HG02938 (cell line): ENCODE data around the gene VPS51.

ENCODE experiments used
- ATAC-seq: cut with Tn5 transposase; IDR thresholded peaks from one replicate; pipeline ENCODE4 v1.9.1; 2021; ENCODE audit warnings: mild to moderate bottlenecking, moderate library complexity; ENCODE audit not compliant: unreplicated experiment

The VPS51 gene

GRCh38 chr11:65104628-65105027 lies 8.6 kb downstream of the VPS51 start:
- no peak for ATAC-seq

DNA sequence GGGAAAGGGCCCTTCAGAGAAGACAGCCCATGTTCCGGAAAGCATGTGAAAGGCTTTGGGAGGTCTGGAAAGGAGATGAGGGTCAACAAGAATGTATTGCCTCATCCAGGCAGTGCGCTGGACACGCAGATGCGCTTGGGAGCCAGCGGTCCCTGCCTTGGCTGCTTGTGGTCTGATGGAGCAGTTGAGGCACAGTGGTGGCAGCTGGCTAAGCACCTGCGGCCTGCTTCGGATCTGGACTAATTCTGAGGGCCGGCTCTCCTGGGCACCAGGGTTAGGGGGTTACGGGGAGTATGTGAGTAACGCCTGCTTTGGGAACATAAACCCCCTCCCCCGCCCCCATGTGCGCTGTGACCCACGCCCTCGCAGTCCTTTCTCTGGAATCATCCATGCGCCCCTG lies 11.1 kb downstream of the VPS51 start:
- no peak for ATAC-seq

DNA sequence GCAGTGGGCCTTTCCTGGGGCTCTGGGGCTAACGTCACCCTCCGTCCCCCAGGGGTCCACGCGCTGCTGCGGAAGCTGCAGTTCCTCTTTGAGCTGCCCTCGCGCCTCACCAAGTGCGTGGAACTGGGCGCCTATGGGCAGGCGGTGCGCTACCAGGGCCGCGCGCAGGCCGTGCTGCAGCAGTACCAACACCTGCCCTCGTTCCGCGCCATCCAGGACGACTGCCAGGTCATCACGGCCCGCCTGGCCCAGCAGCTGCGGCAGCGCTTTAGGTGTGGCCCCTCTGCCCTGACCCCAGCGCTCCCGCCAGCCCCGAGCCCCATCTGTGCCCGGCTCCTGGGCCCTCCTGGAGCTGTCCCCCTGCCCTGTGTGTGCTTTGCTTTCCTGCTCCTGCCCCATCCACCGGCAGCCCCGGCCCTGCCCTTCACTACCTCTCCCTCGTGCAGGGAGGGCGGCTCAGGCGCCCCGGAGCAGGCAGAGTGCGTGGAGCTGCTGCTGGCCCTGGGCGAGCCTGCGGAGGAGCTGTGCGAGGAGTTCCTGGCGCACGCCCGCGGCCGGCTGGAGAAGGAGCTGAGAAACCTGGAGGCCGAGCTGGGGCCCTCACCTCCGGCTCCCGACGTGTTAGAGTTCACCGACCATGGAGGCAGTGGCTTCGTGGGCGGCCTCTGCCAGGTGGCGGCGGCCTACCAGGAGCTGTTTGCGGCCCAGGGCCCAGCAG lies 11.9 kb downstream of the VPS51 start:
- no peak for ATAC-seq

GRCh38 chr11:65108469-65109123 lies 12.6 kb downstream of the VPS51 start:
- no peak for ATAC-seq

- ATAC-seq, result no peak
Observed at GRCh38 chr11:65109231-65110198, 13.5 kb downstream of the VPS51 start.

GRCh38 chr11:65110354-65110861 lies 14.4 kb downstream of the VPS51 start:
- no peak for ATAC-seq

DNA sequence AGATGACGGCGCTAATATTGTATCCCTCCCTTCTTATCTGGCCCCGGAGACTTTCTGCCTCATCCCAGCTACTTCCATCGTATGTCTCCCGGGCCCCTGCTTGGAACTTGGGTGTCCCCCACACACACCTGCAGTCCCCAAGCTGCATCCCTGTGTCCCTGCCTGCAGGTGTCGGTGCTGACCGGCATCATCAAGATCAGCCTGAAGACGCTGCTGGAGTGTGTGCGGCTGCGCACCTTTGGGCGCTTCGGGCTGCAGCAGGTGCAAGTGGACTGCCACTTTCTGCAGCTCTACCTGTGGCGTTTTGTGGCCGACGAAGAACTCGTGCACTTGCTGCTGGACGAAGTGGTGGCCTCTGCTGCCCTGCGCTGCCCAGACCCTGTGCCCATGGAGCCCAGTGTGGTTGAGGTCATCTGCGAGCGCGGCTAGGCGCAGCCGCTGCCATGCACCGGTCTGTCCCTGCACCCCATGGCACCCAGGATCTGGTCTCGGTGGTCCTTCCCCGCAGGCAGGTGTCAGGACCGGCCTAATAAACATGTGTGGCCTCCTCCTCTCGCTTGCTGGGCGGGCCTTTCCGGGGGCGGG lies 15.2 kb downstream of the VPS51 start:
- ATAC-seq, result no peak

GRCh38 chr11:65111744-65112545 lies 15.9 kb downstream of the VPS51 start, which contains the start of gene TM7SF2:
Gene TM7SF2, plus strand, starts transcription at chr11:65111872. Its CDS starts 144 bp downstream, at chr11:65112016.
- no peak for ATAC-seq

DNA sequence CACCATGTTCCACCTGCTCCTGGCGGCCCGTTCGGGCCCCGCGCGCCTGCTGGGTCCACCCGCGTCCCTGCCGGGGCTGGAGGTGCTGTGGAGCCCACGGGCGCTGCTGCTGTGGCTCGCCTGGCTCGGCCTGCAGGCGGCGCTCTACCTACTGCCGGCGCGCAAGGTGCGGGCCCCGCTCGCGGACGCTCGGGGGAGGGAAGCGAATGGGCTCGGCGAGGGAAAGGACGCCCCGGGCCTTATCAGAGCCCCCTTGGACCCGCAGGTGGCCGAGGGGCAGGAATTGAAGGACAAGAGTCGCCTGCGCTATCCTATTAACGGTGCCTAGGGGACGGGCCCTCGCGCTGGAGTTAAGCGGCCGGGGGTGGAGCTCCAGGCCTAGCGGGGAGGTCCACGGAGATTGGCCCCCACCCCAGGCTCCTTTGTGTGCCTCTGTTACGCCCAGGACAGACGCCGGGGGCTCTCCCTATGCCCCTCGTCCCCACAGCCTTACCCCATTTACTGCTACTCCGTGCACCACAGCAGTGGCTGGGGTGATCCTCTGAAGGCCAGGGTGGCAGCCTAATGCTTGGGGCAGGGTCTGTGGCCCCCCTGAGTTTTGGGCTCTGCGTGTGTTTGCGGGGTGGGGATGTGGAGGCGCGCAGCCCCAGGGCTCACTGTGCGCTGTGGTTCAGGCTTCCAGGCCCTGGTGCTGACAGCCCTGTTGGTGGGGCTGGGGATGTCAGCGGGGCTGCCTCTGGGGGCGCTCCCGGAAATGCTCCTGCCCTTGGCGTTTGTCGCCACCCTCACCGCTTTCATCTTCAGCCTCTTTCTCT lies 16.7 kb downstream of the VPS51 start:
- ATAC-seq, result no peak

DNA sequence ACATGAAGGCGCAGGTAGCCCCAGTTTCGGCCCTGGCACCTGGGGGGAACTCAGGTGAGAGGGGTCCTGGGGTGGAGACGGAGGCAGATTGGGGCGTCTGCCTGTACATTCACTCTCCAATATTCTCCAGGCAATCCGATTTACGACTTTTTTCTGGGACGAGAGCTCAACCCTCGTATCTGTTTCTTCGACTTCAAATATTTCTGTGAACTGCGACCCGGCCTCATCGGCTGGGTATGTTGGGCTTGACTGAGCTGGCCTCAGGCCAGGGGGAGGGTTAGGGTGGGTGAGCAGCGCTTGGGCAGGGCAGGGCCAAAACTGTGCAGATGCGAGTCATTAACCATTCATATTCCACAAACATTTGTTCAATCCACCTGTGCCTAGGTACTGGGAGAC lies 17.3 kb downstream of the VPS51 start:
- ATAC-seq, result no peak

GRCh38 chr11:65113839-65114238 lies 17.8 kb downstream of the VPS51 start:
- no peak for ATAC-seq

- ATAC-seq, result no peak
Observed at GRCh38 chr11:65114538-65115171, 18.6 kb downstream of the VPS51 start.

DNA sequence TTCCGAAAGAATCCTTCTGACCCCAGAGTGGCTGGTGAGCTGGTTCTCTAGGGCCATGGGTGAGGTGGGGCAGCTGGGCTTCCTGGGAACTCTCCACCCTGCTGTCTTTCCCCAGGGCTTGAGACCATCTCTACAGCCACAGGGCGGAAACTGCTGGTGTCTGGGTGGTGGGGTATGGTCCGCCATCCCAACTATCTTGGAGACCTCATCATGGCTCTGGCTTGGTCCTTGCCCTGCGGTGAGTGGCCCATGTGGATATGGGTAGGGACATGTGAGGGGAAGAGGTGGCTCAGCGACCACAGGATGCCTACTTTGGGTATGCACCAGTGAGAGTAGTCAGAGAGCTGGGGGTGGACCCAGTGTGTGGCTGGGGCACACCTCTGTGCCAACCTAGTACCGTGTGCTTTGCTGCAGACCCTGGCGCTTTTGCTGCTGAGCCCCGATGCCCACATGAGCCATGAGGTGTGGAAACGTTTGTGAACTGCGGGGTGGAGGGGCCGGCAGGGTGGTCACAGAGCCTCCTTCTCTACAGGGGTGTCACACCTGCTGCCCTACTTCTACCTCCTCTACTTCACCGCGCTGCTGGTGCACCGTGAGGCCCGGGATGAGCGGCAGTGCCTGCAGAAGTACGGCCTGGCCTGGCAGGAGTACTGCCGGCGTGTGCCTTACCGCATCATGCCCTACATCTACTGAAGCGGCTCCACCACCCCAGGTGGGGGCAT lies 19.5 kb downstream of the VPS51 start:
- ATAC-seq, result no peak

DNA sequence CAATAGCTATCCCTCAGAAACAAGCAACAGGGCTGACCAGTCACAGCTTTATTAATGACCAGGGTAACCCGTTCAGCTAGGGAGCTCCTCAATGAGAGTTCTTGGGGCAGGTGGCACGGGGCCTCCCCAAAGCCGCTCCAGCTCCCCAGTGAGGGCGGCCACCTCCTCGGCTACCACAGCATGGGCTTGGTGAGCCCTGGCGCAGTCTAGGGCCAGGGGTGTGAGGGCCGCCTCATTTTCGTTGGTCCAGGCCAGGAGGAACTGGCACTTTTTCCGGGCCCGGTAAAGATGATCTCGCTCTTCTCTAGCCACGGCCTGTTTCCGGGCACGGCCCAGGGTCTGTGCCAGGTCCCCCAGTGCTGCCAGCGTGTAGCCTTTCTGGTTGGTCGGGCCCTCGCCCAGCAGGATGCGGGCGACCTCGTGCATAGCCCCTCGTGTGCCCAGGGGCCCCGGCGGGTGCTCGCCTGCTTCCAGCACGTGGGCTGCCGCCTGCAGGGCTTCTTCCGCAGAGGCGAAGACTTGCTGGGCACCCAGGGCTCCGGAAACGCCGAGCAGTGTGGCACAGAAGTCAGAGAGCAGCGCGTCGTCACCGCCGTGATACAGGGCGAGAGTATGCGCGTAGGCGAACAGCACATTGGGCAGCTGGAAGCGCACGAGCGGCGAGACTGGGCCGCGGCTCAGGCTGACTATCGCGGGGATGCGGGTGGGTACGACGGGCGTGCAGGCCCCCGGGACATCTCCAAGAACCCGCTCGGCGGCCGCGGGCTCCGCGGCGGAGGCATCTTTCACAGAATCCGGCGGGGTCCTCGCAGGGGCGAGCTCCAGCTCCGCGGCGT lies 20.6 kb downstream of the VPS51 start:
- ATAC-seq, result no peak

- peak; percentile 53 for ATAC-seq
Observed at GRCh38 chr11:65117206-65118096, 21.4 kb downstream of the VPS51 start, which contains the start of gene ZNHIT2. Gene ZNHIT2, minus strand, starts transcription at chr11:65117701. Its CDS starts 48 bp downstream, at chr11:65117653.
